Choroid plexus epithelial cell (primary cell): ENCODE measurements around the gene ZBTB17.

Experiments
- DNase-seq: peaks from one replicate; pipeline ENCODE4 v3.0.0-alpha.2; 2010; ENCODE audit warnings: low read depth
- H3K4me3 ChIP-seq: 2 replicates; pipeline ENCODE4 v1.5.1; 2011; ENCODE audit warnings: low read depth, mild to moderate bottlenecking, control low read depth, low read length, moderate library complexity
- CTCF ChIP-seq: conservative IDR thresholded peaks from 2 replicates; pipeline ENCODE4 v1.5.1; 2011; ENCODE audit warnings: low read depth, mild to moderate bottlenecking, control low read depth, inconsistent platforms, low read length, moderate library complexity

ZBTB17 gene

DNA sequence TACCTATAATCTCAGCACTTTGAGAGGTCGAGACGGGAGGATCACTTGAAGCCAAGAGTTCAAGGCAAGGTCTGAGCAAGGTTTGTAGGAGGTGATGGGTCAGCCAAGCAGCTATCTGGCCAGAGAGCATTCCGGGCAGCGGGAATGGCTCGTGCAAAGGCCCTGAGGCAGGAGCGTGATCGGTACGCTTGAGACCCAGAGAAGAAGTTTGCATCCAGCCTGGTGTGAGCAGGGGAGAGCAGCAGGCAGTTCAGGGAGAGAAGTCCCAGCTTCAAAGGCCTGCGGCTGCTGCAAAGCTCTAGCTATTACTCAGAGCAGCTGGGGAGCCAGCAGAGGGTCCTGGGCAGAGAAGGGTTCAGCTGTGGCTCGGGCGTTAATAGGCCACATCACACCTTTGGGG lies 23.0 kb upstream of the ZBTB17 start:
- no peak for DNase-seq
- no peak overlapping the region for H3K4me3 ChIP-seq
- no peak for TF ChIP-seq CTCF

DNA sequence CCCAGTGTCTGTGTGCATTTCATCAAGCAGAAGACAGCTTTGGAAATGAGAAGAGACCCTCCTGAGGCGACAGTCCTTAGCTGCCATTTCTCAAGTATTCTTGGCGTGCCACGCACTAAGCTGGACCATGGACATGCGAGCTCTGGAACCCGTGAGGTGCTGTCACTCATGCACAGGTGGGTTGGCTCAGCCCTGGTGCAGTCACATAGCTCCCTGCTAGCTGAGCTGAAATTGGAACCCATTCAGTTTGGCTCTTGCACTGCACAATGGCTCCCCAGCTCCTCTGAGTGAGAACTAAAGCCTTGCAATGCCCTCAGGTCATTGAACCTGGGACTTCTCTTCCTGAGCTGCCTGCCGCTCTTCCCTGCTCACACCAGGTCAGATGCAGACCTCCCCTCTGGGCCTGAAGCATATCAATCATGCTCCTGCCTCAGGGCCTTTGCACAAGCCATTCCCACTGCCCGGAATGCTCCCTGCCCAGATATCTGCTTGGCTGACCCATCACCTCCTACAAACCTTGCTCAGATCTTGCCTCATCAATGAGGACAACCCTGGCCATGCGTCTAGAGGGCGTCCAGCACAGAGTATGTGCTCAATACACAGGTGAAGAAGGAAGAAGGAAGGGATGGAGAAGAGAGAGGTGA lies 21.9 kb upstream of the ZBTB17 start:
- TF ChIP-seq CTCF = no peak
- no peak for DNase-seq

DNA sequence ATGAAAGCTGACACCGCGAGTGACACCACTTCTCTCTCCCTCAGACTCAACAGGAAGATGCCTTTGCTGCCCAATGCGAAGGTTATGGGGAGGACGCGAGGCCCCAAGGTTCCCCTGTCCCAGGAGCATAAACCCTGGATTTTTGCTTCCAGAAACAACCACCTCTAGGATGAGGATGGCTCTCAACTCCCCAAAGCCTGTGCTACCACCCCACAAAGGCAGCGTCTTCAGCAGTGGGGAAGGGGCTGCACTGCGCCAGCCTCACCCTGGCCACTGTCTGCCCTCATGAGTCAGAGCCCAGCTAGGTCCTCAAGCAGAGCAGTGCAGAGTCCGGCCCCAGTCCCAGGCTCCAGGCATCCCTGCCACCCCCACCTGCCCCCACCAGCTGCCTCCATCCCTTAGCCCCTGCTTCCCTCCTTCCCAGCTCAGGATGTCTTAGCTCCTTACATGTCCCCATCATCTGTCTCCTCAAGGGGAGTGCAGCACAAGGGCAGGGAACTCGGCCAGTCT lies 21.2 kb upstream of the ZBTB17 start:
- DNase-seq = no peak
- TF ChIP-seq CTCF = no peak
- no peak overlapping the region for H3K4me3 ChIP-seq

More for the DNA sequence above, 21.9 kb upstream of the ZBTB17 start:
- H3K4me3 ChIP-seq = no peak overlapping the region

DNA sequence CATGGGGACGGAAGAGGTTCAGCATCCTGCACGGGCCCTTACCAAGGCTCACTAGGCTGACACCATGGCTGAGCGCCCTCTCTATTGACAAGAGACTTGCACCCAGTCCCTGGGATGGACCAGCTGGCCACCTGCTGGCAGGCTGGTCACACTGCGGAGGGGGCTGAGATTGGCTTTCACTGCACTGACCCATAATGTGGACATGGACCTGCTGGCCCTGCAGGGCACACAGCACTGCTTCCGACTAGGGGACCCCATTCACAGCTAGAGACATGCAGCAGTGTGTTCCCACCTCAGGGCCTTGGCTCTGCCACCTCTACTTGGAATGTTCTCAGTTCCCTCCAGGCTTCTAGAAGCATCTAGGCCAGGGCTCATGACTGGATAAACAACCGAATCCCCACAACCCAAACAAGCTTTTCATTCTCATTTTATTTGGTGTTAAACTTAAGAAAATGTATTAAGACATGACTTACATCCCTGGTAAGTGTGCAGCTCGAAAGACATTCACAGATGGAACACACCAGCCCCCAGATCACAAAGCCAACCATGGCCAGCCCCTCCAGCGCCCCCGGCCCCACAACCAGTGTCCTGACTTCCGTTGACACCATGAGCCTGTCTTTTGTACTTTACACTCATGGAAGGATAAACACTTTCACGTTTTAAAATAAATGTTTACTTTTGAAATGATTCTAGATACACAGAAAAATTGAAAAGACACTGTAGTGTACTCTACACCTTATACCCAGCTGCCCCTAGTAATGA lies 18.9 kb upstream of the ZBTB17 start:
- TF ChIP-seq CTCF = peak; percentile 91
- H3K4me3 ChIP-seq = no peak overlapping the region
- peak; percentile 73 for DNase-seq

DNA sequence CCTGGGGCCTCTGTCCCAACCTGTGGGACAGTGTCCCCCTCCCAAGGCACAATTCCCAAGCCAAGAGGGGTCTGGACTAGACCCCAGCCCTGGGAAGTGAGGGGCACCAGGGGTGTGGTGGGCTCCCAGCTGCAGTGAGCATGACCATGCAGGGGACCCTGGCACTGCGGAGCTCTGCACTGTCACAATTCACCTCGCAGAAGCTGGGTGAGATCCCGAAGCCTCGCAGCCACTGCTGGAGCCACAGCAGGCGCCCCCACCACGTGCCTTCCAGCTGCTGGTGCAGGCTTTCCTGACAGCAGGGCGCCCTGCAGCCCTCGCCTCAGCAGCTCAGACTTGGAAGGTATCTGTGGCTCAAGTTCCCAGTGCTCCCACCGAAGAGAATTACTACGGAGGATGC lies 18.2 kb upstream of the ZBTB17 start:
- H3K4me3 ChIP-seq = no peak overlapping the region
- no peak for DNase-seq
- TF ChIP-seq CTCF = no peak

GRCh38 chr1:15993666-15994065 lies 17.8 kb upstream of the ZBTB17 start:
- H3K4me3 ChIP-seq = no peak overlapping the region
- no peak for TF ChIP-seq CTCF
- DNase-seq = no peak
